ENCODE results near the gene OR2V2.
A peak's percentile ranks its signal among the peaks of the same experiment; 100 is the strongest.

OR2V2 gene

DNA sequence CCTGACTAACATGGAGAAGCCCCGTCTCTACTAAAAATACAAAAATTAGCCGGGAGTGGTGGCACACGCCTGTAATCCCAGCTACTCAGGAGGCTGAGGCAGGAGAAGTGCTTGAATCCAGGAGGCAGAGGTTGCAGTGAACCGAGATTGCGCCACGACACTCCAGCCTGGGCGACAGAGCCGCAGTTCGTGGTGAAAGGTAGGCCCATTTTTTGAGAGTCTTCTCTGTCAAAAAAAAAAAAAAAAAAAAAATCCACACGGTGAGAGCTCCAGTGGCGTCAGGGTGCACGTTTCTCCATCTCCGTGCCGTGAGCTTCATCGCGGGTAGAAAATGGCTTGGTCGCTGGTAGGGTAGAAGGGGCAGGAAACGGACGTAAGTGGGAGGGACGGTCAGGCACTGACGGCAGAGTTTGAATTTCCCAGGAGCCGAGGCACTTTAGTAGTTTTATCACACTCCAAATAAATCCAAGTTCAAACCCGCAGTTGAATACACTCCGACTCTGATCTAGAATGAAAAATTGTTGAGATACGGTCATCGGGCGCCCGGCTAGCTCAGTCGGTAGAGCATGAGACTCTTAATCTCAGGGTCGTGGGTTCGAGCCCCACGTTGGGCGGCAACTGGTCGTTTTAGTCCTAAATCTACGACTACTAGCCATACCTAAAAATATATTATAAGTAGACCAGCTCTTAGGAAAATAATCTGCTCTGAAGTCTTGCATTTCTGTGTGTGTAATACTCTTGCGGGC is 60.0 kb downstream of the OR2V2 start:
- intact Hi-C loops (cut with DNase I; ENCODE audit: low total_unique reads), result loop anchor here (2.0 kb wide), 1 partner anchor 19 kb away; no protein-coding TSS in a partner anchor
- H3K36me3 ChIP-seq, result no peaks in the 10 kb centered on the region
- TF ChIP-seq, protein P1, sequence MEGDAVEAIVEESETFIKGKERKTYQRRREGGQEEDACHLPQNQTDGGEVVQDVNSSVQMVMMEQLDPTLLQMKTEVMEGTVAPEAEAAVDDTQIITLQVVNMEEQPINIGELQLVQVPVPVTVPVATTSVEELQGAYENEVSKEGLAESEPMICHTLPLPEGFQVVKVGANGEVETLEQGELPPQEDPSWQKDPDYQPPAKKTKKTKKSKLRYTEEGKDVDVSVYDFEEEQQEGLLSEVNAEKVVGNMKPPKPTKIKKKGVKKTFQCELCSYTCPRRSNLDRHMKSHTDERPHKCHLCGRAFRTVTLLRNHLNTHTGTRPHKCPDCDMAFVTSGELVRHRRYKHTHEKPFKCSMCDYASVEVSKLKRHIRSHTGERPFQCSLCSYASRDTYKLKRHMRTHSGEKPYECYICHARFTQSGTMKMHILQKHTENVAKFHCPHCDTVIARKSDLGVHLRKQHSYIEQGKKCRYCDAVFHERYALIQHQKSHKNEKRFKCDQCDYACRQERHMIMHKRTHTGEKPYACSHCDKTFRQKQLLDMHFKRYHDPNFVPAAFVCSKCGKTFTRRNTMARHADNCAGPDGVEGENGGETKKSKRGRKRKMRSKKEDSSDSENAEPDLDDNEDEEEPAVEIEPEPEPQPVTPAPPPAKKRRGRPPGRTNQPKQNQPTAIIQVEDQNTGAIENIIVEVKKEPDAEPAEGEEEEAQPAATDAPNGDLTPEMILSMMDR (IDR thresholded peaks at IDR 0.05), result no peak
- H3K27ac ChIP-seq, result peak overlapping the region; percentile 86 to 91
- peak; percentile 77 to 90 for DNase-seq
- H3K4me1 ChIP-seq, result peaks cover 0 to 27% (median 23%) of the 10 kb centered on the region in 4 donors
- H3K9me3 ChIP-seq, result no peaks in the 10 kb centered on the region
- H3K4me3 ChIP-seq, result peak overlapping the region; percentile 69 to 84
- H3K27me3 ChIP-seq, result no peaks in the 10 kb centered on the region

GRCh38 chr5:181207960-181208253 is 60.5 kb downstream of the OR2V2 start:
- Histone ChIP-seq H3K4me1 (peaks cover 0 to 27% (median 23%) of the 10 kb centered on the region in 4 donors), H3K4me3 (peak overlapping the region; percentile 69 to 84), H3K36me3 (no peaks in the 10 kb centered on the region), H3K27me3 (no peaks in the 10 kb centered on the region), H3K9me3 (no peaks in the 10 kb centered on the region), H3K27ac (peak overlapping the region; percentile 86 to 91)
- TF ChIP-seq, protein P1 (IDR thresholded peaks at IDR 0.05), result no peak
- DNase-seq, result no peak
- intact Hi-C loops (cut with DNase I; ENCODE audit: low total_unique reads), result loop anchor here (2.0 kb wide), 1 partner anchor 19 kb away; no protein-coding TSS in a partner anchor
